H1 (cell line): ENCODE measurements around the gene NPIPB13.
"Not testable (repeated sequence)": the region's sequence is repeated elsewhere in the genome, so short reads cannot be mapped to it uniquely, and the experiment has no call there.

Source experiments
- CEBPB ChIP-seq: IDR thresholded peaks from 2 replicates; pipeline ENCODE4 v1.6.1; 2012; ENCODE audit warnings: low read depth, low read length
- GABPA ChIP-seq: IDR thresholded peaks from 2 replicates; pipeline ENCODE4 v1.6.1; 2011; ENCODE audit warnings: mild to moderate bottlenecking, low read length, moderate library complexity, borderline replicate concordance; ENCODE audit not compliant: insufficient read depth
- HDAC6 ChIP-seq: IDR thresholded peaks from one replicate; pipeline ENCODE4 v1.7.1; 2012; ENCODE audit warnings: low read depth, mild to moderate bottlenecking, inconsistent platforms, low read length, moderate library complexity
- POLR2A ChIP-seq, 2 experiments: IDR thresholded peaks; 1 replicate in 1 of 2; 2 replicates in 1 of 2; pipeline ENCODE4 v1.6.1; 2011; ENCODE audit warnings: low read depth in 2 of 2, low read length in 2 of 2, mild to moderate bottlenecking in 2 of 2; ENCODE audit errors: control extremely low read depth in 1 of 2
- POLR2AphosphoS5 ChIP-seq: IDR thresholded peaks from 2 replicates; pipeline ENCODE4 v1.6.1; 2011; ENCODE audit warnings: low read depth, low read length
- RBBP5 ChIP-seq: IDR thresholded peaks from 2 replicates; pipeline ENCODE4 v1.7.1; 2012; ENCODE audit warnings: low read depth, mild to moderate bottlenecking, inconsistent platforms, low read length, moderate library complexity, borderline replicate concordance
- RFX5 ChIP-seq: IDR thresholded peaks from 2 replicates; pipeline ENCODE4 v1.6.1; 2011; ENCODE audit warnings: low read depth, low read length, improper control_type of control experiment, borderline replicate concordance
- SAP30 ChIP-seq: fragments of 300-600 bp; sonication (generic); IDR thresholded peaks from 2 replicates; pipeline ENCODE4 v1.7.1; 2012; ENCODE audit warnings: low read length, moderate library complexity, mild to moderate bottlenecking, inconsistent platforms; ENCODE audit not compliant: insufficient read depth, insufficient replicate concordance
- SP2 ChIP-seq: IDR thresholded peaks from 2 replicates; pipeline ENCODE4 v1.6.1; 2012; ENCODE audit warnings: mild to moderate bottlenecking, low read length, inconsistent platforms
- SP4 ChIP-seq: IDR thresholded peaks from 2 replicates; pipeline ENCODE4 v1.6.1; 2012; ENCODE audit warnings: low read length, inconsistent platforms
- ZNF274 ChIP-seq: IDR thresholded peaks from 2 replicates; pipeline ENCODE4 v1.7.0; 2012; ENCODE audit warnings: low read length, borderline replicate concordance; ENCODE audit errors: extremely low read depth
- TF ChIP-seq, protein P1 (sequence below), 3 experiments: IDR thresholded peaks; 1 replicate in 2 of 3; 2 replicates in 1 of 3; pipeline versions ENCODE4 v1.5.1 to v1.6.1; 2011; ENCODE audit warnings: low read length in 3 of 3, mild to moderate bottlenecking in 3 of 3, inconsistent platforms in 2 of 3, low read depth in 1 of 3, moderate library complexity in 1 of 3; ENCODE audit not compliant: insufficient read depth in 1 of 3; ENCODE audit errors: control extremely low read depth in 1 of 3
- TF ChIP-seq, protein P2 (sequence below): IDR thresholded peaks from 2 replicates; pipeline ENCODE4 v1.6.1; 2012; ENCODE audit warnings: inconsistent platforms

DNA sequence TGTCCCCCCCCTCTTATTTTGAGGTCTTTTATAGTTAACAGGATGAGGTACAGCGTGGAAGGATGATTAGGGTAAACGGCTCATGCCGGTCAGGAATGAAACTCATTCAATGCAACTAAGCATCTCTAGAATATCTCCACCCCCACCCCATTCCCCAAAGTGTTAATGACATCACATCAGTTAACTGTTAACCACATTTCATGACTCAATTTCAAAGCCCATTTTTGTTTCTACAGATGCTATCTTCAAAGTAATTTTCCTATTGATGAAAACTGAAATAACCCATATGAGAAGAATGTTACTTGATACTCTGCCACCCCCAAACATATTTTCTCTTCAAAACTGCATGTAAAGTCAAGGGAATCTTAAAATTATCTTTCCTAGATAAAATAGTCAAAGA lies 30.2 kb upstream of the NPIPB13 start:
- TF ChIP-seq, protein P1, sequence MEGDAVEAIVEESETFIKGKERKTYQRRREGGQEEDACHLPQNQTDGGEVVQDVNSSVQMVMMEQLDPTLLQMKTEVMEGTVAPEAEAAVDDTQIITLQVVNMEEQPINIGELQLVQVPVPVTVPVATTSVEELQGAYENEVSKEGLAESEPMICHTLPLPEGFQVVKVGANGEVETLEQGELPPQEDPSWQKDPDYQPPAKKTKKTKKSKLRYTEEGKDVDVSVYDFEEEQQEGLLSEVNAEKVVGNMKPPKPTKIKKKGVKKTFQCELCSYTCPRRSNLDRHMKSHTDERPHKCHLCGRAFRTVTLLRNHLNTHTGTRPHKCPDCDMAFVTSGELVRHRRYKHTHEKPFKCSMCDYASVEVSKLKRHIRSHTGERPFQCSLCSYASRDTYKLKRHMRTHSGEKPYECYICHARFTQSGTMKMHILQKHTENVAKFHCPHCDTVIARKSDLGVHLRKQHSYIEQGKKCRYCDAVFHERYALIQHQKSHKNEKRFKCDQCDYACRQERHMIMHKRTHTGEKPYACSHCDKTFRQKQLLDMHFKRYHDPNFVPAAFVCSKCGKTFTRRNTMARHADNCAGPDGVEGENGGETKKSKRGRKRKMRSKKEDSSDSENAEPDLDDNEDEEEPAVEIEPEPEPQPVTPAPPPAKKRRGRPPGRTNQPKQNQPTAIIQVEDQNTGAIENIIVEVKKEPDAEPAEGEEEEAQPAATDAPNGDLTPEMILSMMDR (IDR thresholded peaks at IDR 0.05; ENCODE audit: control extremely low read depth in 1 of 3, insufficient read depth in 1 of 3, low read depth in 1 of 3, low read length in 3 of 3), result not testable (repeated sequence)
- not testable (repeated sequence) for TF ChIP-seq SP2; POLR2AphosphoS5; ZNF274; HDAC6; GABPA; RBBP5; RFX5; CEBPB; POLR2A (IDR thresholded peaks at IDR 0.05; ENCODE audit: control extremely low read depth in 1 of 2, low read depth in 2 of 2, low read length in 2 of 2); SP4; SAP30
- TF ChIP-seq, protein P2, sequence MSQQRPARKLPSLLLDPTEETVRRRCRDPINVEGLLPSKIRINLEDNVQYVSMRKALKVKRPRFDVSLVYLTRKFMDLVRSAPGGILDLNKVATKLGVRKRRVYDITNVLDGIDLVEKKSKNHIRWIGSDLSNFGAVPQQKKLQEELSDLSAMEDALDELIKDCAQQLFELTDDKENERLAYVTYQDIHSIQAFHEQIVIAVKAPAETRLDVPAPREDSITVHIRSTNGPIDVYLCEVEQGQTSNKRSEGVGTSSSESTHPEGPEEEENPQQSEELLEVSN, result not testable (repeated sequence)
